Type B pancreatic cell (in vitro differentiated cells): ENCODE results near the gene HNF4A. TPM values are rescaled to one million over a fixed set of nuclear protein-coding genes. Genes with fewer than 3 reads are reported as not detected.

Source experiments
- DNase-seq: peaks from one replicate; pipeline ENCODE4 v3.0.0; 2021; ENCODE audit warnings: mixed read lengths; ENCODE audit not compliant: unreplicated experiment; ENCODE audit errors: extremely low spot score
- H3K27ac Mint-ChIP-seq: 2 replicates; pipeline ENCODE4 v1.8.0; 2021; ENCODE audit warnings: mild to moderate bottlenecking, mixed read lengths
- H3K27me3 Mint-ChIP-seq: 2 replicates; pipeline ENCODE4 v1.8.0; 2021; ENCODE audit warnings: mixed read lengths
- H3K36me3 Mint-ChIP-seq: 2 replicates; pipeline ENCODE4 v1.8.0; 2021; ENCODE audit warnings: mixed read lengths
- H3K4me1 Mint-ChIP-seq: one replicate; pipeline ENCODE4 v1.8.0; 2021; ENCODE audit warnings: mixed read lengths; ENCODE audit not compliant: unreplicated experiment
- H3K4me3 Mint-ChIP-seq: 2 replicates; pipeline ENCODE4 v1.8.0; 2021; ENCODE audit warnings: mild to moderate bottlenecking, mixed read lengths
- H3K9me3 Mint-ChIP-seq: 2 replicates; pipeline ENCODE4 v1.8.0; 2021; ENCODE audit warnings: mixed read lengths
- total RNA-seq: library from RNA; stranded (reverse); gene quantifications from 2 replicates; pipeline ENCODE4 v1.2.1, GENCODE V29; 2021; ENCODE audit warnings: low replicate concordance
- TF ChIP-seq, protein P1 (sequence below): fragments of 200-600 bp; sonication (generic); conservative IDR thresholded peaks from 2 replicates; pipeline ENCODE4 v1.5.0; 2021; ENCODE audit warnings: antibody characterized with exemption, mild to moderate bottlenecking

Gene HNF4A
- total RNA-seq, 1 donor from 2014 or later, result 19.9 TPM

DNA sequence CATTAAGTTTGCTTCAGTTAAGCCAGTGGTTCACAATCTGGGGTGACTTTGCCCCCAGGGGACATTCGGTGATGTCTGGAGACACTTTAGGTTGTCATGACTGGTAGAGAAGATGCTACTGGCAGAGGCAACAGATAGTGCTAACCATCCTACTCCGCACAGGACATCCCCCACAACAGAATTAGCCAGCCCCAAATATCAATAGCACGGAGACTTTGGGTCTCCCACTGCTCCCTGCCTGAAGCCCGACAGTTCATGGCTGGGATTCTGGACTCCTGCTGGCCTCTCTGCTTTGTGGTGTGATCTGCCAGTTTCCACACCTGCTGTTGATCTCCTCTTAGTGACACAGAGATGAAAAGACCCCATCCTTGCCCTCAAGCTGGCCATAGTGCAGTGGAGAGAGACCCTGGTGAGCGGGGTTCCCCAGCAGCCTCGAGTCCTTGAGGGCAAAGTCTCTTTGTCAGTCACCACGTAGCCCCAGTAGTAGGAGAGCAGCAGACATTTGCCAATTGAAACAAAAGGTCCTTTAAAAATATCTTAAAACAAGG is 95.5 kb downstream of the HNF4A start:
- no peaks in the 10 kb centered on the region for H3K36me3 Mint-ChIP-seq
- no peak overlapping the region for H3K4me3 Mint-ChIP-seq
- peaks cover 3% of the 10 kb centered on the region for H3K27me3 Mint-ChIP-seq
- no peaks in the 10 kb centered on the region for H3K9me3 Mint-ChIP-seq
- TF ChIP-seq, protein P1, sequence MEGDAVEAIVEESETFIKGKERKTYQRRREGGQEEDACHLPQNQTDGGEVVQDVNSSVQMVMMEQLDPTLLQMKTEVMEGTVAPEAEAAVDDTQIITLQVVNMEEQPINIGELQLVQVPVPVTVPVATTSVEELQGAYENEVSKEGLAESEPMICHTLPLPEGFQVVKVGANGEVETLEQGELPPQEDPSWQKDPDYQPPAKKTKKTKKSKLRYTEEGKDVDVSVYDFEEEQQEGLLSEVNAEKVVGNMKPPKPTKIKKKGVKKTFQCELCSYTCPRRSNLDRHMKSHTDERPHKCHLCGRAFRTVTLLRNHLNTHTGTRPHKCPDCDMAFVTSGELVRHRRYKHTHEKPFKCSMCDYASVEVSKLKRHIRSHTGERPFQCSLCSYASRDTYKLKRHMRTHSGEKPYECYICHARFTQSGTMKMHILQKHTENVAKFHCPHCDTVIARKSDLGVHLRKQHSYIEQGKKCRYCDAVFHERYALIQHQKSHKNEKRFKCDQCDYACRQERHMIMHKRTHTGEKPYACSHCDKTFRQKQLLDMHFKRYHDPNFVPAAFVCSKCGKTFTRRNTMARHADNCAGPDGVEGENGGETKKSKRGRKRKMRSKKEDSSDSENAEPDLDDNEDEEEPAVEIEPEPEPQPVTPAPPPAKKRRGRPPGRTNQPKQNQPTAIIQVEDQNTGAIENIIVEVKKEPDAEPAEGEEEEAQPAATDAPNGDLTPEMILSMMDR, result no peak
- no peaks in the 10 kb centered on the region for H3K4me1 Mint-ChIP-seq
- H3K27ac Mint-ChIP-seq, result no peak overlapping the region
- no peak for DNase-seq

DNA sequence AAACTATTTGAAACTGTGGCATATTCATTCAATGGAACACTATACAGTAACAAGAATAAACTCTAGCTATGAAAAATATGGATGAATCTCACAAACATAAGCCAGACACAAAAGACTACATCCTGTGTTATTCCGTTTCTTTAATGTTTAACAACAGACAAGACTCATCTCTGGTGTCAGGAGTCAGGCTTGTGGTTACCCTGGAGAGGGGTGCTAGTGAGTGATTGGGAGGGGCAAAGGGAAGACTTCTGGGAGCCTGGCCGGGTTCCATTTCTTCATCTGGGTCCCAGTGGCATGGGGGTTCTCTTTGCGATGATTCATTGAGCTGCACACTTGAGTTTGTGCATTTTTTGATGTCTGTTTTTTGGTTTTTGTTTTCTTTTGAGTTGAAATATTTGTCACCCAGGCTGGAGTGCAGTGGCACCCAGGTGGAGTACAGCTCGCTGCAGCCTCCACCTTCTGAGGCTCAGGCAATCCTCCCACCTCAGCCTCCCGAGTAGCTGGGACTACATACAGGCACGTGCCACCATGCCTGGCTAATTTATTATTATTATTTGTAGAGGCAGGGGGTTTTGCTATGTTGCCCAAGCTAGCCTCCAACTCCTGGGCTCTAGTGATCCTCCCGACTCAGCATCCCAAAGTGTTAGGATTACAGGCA is 98.9 kb downstream of the HNF4A start:
- Mint-ChIP-seq H3K27ac (no peak overlapping the region), H3K27me3 (no peaks in the 10 kb centered on the region), H3K4me3 (no peak overlapping the region), H3K4me1 (no peaks in the 10 kb centered on the region), H3K9me3 (no peaks in the 10 kb centered on the region), H3K36me3 (no peaks in the 10 kb centered on the region)
- DNase-seq, result no peak
- TF ChIP-seq, protein P1, result no peak

DNA sequence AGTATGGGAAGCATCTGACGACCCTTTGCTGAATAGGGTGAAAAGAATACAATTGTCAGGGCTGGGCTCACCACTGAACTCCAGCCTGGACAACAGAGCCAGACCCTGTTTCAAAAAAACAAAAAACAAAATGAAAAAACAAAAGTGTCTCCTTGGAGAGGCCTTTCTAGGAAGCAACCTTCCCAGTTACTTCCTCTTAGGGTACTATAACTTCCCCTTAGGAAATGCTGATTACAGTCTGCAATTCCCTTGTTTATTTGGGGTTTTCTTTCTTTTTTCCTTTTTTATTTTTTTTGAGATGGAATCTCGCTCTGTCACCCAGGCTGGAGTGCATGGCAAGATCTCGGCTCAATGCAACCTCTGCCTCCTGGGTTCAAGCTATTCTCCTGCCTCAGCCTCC is 99.6 kb downstream of the HNF4A start:
- TF ChIP-seq, protein P1, result no peak
- Mint-ChIP-seq H3K27me3 (no peaks in the 10 kb centered on the region), H3K4me1 (no peaks in the 10 kb centered on the region), H3K36me3 (no peaks in the 10 kb centered on the region), H3K27ac (no peak overlapping the region), H3K4me3 (no peak overlapping the region), H3K9me3 (no peaks in the 10 kb centered on the region)
- DNase-seq, result no peak

DNA sequence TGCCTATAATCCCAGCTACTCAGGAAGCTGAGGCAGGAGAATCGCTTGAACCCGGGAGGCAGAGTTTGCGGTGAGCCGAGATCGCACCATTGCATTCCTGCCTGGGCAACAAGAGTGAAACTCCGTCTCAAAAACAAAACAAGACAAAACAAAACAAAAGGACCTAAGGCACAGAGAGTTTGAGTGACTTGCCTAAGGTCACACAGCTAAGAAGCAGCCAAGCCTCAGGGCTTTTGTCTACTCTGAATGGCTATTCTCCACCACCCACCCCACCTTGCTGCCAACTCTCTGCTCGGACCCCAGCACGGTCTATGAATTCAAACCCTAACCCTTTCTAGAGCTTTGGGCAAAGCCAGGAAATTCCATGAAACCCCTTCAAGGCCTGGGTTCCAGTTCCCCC is 101.1 kb downstream of the HNF4A start:
- Mint-ChIP-seq H3K4me3 (no peak overlapping the region), H3K4me1 (no peaks in the 10 kb centered on the region), H3K36me3 (no peaks in the 10 kb centered on the region)

DNA sequence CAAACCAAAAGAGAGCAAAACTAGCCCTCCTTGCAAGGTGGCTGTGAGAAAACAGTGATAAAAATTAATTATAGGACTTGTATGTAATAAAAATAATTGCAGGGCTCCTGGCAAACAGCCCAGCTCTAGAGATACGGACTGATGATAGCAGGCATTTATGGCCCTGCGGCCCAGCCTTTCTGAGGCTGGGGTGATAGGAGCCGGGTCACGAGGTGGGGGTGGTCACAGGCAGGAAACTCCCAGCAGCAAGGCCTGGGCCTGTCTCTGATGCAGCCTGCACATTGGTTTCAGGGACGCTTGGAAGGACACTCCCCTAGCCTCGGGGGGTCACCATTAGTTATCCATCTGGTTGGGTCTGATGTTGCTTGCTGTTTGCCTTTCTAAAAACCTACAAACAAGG is 101.5 kb downstream of the HNF4A start:
- Mint-ChIP-seq H3K27me3 (no peaks in the 10 kb centered on the region), H3K4me1 (no peaks in the 10 kb centered on the region), H3K36me3 (no peaks in the 10 kb centered on the region), H3K9me3 (no peaks in the 10 kb centered on the region), H3K4me3 (no peak overlapping the region), H3K27ac (no peak overlapping the region)
- TF ChIP-seq, protein P1, result no peak
- DNase-seq, result no peak

More for the DNA sequence above, 101.1 kb downstream of the HNF4A start:
- Mint-ChIP-seq H3K27me3 (no peaks in the 10 kb centered on the region), H3K27ac (no peak overlapping the region), H3K9me3 (no peaks in the 10 kb centered on the region)
- DNase-seq, result no peak
- TF ChIP-seq, protein P1, result no peak
